AG10803 (cell line): ENCODE data around the gene ARID4B.

Experiments
- DNase-seq: peaks from one replicate; pipeline ENCODE4 v3.0.0; 2010; ENCODE audit warnings: low read depth
- H3K4me3 ChIP-seq: 2 replicates; pipeline ENCODE4 v1.5.1; 2011; ENCODE audit warnings: mild to moderate bottlenecking, low read length, control low read depth
- TF ChIP-seq, protein P1 (sequence below): conservative IDR thresholded peaks from 2 replicates; pipeline ENCODE4 v1.5.1; 2011; ENCODE audit warnings: mild to moderate bottlenecking, low read length, control low read depth, inconsistent platforms

ARID4B gene

DNA sequence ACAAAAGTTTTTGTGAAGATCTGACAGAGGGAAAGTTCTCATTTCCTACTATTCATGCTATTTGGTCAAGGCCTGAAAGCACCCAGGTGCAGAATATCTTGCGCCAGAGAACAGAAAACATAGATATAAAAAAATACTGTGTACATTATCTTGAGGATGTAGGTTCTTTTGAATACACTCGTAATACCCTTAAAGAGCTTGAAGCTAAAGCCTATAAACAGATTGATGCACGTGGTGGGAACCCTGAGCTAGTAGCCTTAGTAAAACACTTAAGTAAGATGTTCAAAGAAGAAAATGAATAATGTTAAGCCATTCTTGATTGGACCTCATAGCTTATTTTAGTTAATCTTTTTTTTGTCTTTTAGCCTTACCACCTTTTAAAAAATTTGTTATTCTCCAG is 14.5 kb upstream of the ARID4B start:
- TF ChIP-seq, protein P1, sequence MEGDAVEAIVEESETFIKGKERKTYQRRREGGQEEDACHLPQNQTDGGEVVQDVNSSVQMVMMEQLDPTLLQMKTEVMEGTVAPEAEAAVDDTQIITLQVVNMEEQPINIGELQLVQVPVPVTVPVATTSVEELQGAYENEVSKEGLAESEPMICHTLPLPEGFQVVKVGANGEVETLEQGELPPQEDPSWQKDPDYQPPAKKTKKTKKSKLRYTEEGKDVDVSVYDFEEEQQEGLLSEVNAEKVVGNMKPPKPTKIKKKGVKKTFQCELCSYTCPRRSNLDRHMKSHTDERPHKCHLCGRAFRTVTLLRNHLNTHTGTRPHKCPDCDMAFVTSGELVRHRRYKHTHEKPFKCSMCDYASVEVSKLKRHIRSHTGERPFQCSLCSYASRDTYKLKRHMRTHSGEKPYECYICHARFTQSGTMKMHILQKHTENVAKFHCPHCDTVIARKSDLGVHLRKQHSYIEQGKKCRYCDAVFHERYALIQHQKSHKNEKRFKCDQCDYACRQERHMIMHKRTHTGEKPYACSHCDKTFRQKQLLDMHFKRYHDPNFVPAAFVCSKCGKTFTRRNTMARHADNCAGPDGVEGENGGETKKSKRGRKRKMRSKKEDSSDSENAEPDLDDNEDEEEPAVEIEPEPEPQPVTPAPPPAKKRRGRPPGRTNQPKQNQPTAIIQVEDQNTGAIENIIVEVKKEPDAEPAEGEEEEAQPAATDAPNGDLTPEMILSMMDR, result no peak
- DNase-seq, result no peak
- H3K4me3 ChIP-seq, result no peak overlapping the region

DNA sequence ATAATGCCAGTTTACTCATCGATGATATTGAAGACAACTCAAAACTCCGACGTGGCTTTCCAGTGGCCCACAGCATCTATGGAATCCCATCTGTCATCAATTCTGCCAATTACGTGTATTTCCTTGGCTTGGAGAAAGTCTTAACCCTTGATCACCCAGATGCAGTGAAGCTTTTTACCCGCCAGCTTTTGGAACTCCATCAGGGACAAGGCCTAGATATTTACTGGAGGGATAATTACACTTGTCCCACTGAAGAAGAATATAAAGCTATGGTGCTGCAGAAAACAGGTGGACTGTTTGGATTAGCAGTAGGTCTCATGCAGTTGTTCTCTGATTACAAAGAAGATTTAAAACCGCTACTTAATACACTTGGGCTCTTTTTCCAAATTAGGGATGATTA is 14.1 kb upstream of the ARID4B start:
- no peak overlapping the region for H3K4me3 ChIP-seq
- TF ChIP-seq, protein P1, result no peak
- no peak for DNase-seq

DNA sequence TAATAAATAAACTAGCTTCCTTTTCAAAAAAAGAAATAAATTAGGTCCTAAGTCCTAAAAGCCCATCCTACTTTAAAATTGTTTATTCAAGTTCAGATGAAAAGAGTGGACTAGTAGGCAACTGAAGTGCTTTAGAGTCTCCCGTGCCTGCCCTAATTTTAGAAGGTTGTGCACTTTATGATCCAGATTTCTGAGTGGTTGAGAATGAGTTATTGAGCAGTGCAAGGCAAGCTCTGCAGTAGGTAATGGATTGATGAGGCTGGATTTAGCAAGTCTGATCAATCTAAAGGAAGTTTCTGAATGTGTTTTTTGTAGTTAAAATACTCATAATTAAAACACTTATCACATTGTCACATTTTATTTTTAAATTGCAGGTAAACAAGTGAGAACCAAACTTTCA is 13.4 kb upstream of the ARID4B start:
- no peak overlapping the region for H3K4me3 ChIP-seq
- TF ChIP-seq, protein P1, result no peak
- no peak for DNase-seq

DNA sequence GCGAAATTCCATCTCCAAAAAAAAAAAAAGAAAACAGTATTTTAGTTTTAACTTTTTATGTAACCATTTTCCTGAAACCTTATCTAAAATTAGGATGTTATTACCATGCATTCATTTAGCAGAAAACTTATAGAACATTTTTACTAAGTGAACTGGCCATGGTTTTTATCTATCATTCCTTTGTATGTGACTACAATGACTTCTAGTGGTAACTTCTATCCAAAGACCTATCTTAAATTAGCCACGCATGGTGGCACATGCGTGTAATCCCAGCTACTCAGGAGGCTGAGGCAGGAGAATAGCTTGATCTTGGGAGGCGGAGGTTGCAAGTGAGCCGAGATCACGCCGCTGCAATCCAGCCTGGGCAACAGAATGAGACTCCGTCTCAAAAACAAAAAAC is 11.8 kb upstream of the ARID4B start:
- H3K4me3 ChIP-seq, result no peak overlapping the region
- DNase-seq, result no peak
- TF ChIP-seq, protein P1, result no peak

DNA sequence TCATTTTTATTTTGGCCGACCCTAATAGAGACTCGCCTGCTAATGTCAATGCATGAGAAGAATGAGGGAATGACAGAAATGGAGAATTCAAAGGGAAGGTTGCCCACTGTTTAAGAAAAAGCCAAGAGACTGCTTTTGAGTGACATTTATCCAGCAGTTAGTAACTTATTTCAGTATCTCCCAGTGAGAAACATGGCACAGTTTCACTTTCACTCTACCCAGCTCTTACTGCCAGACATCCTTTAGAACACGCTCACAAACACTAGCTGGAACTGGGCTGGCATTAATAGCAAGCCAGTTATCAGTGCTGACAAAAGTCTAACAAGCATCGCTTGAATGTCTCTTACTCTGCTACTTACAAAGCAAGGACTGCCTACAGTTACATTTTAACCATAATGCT is 8.9 kb upstream of the ARID4B start:
- TF ChIP-seq, protein P1, result no peak
- no peak for DNase-seq
- H3K4me3 ChIP-seq, result no peak overlapping the region

DNA sequence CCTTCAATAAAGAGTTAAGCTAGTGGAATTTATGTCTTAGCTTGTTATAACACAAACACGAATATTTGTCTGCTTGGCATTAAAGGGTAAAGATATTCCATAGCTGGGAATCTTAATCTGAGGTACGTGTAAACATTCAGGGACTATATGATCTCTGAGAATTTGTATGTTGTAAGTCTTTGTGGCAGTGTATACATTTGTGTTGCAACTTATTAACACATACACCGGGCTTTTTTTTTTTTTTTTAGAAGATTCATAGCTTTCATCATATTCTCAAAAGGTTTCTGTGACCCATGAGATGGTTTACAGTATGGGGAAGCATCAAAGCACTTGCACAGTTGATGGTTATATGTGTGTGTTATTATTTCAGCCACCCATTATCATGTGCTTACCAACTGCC is 3.4 kb upstream of the ARID4B start:
- no peak overlapping the region for H3K4me3 ChIP-seq
- TF ChIP-seq, protein P1, result no peak
- no peak for DNase-seq

DNA sequence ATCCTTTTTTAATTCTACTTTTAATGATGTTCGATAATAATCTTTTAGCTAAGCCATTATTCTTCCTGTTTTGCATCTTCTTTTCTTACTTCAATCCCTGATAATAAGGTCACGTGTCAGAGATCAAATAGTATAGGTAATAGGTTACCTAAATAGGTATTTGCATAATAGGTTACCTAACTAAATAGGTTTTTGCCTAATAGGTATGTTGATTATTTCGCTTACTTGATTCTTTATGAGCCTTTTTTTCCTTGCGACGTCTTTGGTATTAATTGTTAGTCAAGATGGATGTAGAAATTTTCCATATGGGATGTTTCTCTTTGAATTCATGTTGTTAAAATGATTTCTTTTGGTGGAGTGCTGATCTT is 2.9 kb upstream of the ARID4B start:
- DNase-seq, result no peak
- TF ChIP-seq, protein P1, result no peak
- H3K4me3 ChIP-seq, result no peak overlapping the region
